NCI-H1105 (cell line): ENCODE results near the gene GRAMD1A.

Experiments
- DNase-seq: peaks from one replicate; lab custom pipeline; 2025; lab: John Stamatoyannopoulos, UW

The GRAMD1A gene

DNA sequence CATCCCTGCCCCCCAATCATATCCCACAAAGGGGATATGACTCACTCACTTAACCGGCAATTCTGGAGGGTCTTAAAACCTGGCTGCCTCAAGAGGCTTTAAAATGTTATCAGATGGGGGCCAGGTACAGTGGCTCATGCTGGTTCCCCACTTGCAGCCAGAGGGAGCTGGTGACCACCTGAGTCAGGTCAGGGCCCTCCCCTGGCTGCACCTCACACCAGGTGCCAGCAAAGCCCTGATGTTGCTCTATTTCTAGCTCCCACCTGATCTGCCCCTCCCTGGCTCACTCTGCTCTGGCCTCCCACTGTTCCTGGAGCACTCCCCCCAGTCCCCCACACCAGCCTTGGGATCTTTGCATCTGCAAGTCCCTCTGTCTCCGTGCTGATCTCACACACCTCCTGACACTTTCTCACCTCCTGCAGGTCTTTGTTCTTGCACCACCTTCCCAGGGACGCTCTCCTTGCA lies 55.6 kb downstream of the GRAMD1A start:
- peak; percentile 18 for DNase-seq

GRCh38 chr19:35056513-35057063 lies 56.5 kb downstream of the GRAMD1A start:
- no peak for DNase-seq

- DNase-seq = no peak
Measured at GRCh38 chr19:35058370-35058769, 58.2 kb downstream of the GRAMD1A start.

GRCh38 chr19:35059006-35059798 lies 59.1 kb downstream of the GRAMD1A start:
- DNase-seq = no peak

DNA sequence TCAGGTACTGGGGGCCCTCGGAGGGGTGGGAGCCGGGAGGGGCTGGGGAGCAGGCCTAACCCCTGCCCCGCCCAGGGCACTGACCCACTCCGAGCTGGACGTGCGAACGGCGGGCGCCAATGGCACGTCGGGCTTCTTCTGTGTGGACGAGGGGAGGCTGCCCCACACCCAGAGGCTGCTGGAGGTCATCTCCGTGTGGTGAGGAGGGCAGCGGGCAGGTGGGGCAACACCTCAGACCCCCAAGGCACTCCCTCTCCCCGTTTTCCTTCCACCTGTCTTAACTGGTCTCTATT lies 59.6 kb downstream of the GRAMD1A start:
- no peak for DNase-seq

GRCh38 chr19:35060160-35060855 lies 60.2 kb downstream of the GRAMD1A start:
- no peak for DNase-seq

- DNase-seq = no peak
Measured at GRCh38 chr19:35061583-35062373, 61.7 kb downstream of the GRAMD1A start.

- no peak for DNase-seq
Measured at GRCh38 chr19:35062942-35063341, 62.8 kb downstream of the GRAMD1A start.

DNA sequence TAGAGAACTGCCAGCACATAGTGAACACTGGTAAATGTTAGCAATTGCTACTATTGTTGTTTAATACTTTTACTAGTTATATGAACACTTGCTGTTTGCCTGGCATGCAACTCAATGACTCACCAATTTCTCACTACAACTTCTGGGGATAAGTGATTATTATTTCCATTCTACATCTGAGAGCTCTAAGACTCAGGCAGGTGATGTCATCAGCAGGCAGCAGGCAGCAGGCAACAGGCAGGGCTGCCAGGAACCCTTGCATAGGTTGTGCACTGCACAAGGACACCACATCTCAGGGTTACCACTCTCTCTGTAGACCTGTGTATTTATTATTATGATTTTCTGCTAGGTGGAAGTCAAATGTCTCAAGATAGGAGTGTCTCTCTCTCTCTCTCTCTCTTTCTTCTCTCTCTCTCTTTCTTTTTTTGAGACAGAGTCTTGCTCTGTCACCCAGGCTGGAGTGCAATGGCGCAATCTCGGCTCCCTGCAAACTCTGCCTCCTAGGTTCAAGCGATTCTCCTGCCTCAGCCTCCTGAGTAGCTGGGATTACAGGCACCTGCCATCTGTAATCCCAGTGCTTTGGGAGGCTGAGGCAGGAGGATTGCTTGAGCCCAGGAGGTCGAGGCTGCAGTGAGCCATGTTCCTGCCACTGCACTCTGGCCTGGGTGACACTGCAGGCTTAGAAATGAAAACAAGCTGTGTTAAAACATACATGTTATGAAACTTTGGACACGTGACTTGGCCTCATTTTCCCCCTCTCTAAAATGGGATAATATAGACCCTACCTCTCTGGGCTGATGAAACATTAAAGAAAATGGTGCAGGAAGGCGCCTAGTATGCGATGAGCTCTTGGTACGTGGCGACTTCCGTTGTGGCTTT lies 64.1 kb downstream of the GRAMD1A start:
- DNase-seq = no peak

- no peak for DNase-seq
Measured at GRCh38 chr19:35065574-35065973, 65.5 kb downstream of the GRAMD1A start.

DNA sequence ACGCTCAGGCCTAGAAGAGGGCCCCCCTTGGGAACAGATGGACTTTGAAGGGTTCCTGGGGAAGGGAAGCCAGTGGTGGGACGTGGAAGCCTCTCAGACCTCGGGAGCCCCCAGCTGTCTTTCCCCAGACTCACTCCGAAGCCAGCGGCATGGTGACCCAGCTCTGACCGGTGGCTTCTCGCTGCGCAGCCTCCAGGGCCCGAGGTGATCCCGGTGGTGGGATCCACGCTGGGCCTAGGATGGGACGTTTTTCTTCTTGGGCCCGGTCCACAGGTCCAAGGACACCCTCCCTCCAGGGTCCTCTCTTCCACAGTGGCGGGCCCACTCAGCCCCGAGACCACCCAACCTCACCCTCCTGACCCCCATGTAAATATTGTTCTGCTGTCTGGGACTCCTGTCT lies 66.0 kb downstream of the GRAMD1A start:
- DNase-seq = no peak

DNA sequence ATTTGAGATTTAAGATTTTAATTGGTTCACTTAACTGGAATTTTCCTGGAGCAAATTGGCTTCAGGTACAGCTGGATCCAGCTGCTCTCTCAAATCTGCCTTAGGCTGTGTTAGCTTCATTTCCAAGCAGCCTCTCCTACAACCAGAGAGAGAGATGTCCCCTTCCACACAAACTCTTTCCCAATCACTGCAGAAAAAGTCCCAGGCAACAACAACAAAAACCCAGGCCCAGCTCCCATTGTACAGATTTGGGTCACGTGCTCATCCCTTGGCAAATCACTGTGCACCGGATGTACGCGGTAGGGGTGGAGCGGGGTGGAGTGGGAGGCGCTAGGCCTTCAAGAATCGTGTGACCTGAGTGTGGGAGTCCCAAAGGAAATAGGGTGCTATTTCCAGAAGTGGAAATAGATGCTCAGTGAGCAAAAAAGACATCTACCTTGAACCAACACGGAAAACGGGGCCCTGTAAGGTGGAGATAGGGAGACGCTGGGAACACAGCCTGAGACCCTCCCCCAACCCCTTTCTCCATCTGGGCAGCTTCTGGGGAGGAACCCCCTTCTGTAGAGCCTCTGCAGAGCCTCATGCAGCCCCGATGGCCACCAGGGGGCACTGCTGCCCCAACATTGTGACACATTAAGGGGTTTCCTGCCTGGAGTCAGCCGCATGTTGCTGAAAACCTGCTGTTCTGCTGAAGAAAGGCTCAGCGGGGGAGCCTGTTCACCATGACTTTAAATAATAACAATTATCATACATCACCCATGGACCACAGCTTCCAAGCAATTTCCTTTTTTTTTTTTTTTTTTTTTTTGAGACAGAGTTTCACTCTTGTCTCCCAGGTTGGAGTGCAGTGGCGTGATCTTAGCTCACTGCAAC lies 66.8 kb downstream of the GRAMD1A start:
- peak; percentile 24 for DNase-seq

GRCh38 chr19:35068941-35069634 lies 69.0 kb downstream of the GRAMD1A start:
- no peak for DNase-seq

DNA sequence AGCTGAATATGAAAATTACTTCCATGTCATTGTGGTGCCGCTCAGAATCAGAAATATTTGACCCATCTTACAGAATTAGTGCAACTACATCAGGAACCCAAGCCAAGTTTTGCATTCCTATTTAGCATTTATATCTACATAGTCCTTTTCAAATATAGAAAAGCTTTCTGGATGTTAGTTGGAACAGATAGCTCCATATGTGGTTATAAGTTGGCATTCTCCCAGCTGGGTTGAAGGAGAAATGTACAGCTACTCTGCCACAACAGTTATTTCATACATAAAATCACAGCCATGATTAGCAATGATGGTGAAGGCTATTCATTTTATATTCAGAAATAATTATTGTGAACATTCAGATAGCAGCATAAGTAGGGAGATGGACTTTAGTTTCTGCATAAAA lies 69.6 kb downstream of the GRAMD1A start:
- no peak for DNase-seq

DNA sequence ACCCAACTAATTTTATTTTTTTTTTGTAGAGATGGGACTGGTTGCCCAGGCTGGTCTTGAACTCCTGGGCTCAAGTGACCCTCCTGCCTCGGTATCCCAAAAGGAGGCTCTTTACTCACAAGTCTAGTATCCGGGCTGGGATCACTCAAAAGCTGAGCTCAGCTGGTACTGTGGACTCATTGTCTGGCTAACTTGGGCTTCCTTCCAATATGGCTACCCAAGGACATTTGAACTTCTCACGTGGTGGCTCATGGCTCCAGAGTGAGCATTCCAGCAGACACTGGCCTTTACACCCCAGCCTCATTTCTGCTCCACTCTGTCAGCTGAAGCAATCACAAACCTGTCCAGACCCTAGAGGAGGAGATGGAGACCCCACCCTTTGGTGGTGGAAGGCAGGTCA lies 70.3 kb downstream of the GRAMD1A start:
- DNase-seq = no peak

GRCh38 chr19:35073516-35073915 lies 73.4 kb downstream of the GRAMD1A start:
- no peak for DNase-seq

DNA sequence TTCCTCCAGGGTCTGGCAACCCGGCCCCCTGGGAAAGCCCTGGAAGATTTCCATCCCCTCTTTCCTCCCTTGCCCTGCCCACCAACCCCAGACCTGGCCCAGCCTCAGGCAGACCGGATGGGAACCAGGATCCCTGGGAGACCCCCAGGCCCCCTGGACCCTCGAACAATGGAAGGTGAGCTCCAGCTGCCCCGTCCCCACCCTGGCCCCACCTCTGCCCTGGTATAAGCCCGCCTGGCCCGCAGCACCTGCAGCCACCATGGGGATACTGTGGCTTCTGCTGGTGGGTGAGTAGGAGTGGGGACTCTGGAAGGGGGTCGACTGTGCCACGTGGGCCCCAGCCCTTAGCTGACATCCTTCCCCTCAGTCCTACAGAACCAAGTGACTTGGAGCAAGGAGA lies 73.8 kb downstream of the GRAMD1A start:
- DNase-seq = no peak

GRCh38 chr19:35074426-35075201 lies 74.5 kb downstream of the GRAMD1A start:
- DNase-seq = no peak
